Fibroblast of upper back skin (primary cell): ENCODE data around the gene AP1AR.

ENCODE experiments used
- DNase-seq: peaks from one replicate; pipeline ENCODE4 v3.0.0-alpha.2; 2013

AP1AR gene

GRCh38 chr4:112318239-112319142, 86.9 kb downstream of the AP1AR start:
- DNase-seq: no peak
